Epithelial cell of esophagus (primary cell): Measurements from ENCODE around the gene SMIM43.

ENCODE experiments used
- DNase-seq: peaks from one replicate; pipeline ENCODE4 v3.0.0; 2010; ENCODE audit warnings: low read depth
- H3K4me3 ChIP-seq: 2 replicates; pipeline ENCODE4 v1.5.1; 2011; ENCODE audit warnings: mild to moderate bottlenecking, low read length, control low read depth
- CTCF ChIP-seq: IDR thresholded peaks from 2 replicates; pipeline ENCODE4 v1.5.1; 2011; ENCODE audit warnings: low read depth, mild to moderate bottlenecking, low read length, control low read depth, inconsistent platforms; ENCODE audit not compliant: insufficient read depth; ENCODE audit errors: missing control alignments

The SMIM43 gene

GRCh38 chr4:121776610-121777401 lies 11.8 kb upstream of the SMIM43 start:
- no peak overlapping the region for H3K4me3 ChIP-seq
- no peak for DNase-seq
- TF ChIP-seq CTCF: no peak

- no peak overlapping the region for H3K4me3 ChIP-seq
- TF ChIP-seq CTCF: no peak
- DNase-seq: peak; percentile 25
Measured at GRCh38 chr4:121773883-121774282, 8.9 kb upstream of the SMIM43 start.

- no peak for TF ChIP-seq CTCF
- H3K4me3 ChIP-seq: no peak overlapping the region
- DNase-seq: no peak
Measured at GRCh38 chr4:121771869-121772268, 6.9 kb upstream of the SMIM43 start.

- H3K4me3 ChIP-seq: no peak overlapping the region
- no peak for TF ChIP-seq CTCF
- peak; percentile 77 for DNase-seq
Measured at GRCh38 chr4:121769341-121769740, 4.4 kb upstream of the SMIM43 start.

- no peak for DNase-seq
- H3K4me3 ChIP-seq: no peak overlapping the region
- TF ChIP-seq CTCF: no peak
Measured at GRCh38 chr4:121767166-121767565, 2.2 kb upstream of the SMIM43 start.

GRCh38 chr4:121765971-121766538 lies 1.1 kb upstream of the SMIM43 start:
- no peak for TF ChIP-seq CTCF
- no peak overlapping the region for H3K4me3 ChIP-seq

GRCh38 chr4:121765368-121765705 lies 373 bp upstream of the SMIM43 start:
- no peak for TF ChIP-seq CTCF
- peak overlapping the region; percentile 49 for H3K4me3 ChIP-seq
- no peak for DNase-seq

More at GRCh38 chr4:121765971-121766538, 1.1 kb upstream of the SMIM43 start:
- DNase-seq: no peak
